Activated CD8-positive, alpha-beta memory T cell treated with anti-CD3 and anti-CD28 coated beads, Interleukin-2, amount 50 U/mL, for 4 hours (primary cell): ENCODE data around the gene TEX35.
"Not testable (repeated sequence)": the region's sequence is repeated elsewhere in the genome, so short reads cannot be mapped to it uniquely, and the experiment has no call there.

Source experiments
- DNase-seq: peaks from one replicate; pipeline ENCODE4 v3.0.0-alpha.2; 2020

The TEX35 gene

DNA sequence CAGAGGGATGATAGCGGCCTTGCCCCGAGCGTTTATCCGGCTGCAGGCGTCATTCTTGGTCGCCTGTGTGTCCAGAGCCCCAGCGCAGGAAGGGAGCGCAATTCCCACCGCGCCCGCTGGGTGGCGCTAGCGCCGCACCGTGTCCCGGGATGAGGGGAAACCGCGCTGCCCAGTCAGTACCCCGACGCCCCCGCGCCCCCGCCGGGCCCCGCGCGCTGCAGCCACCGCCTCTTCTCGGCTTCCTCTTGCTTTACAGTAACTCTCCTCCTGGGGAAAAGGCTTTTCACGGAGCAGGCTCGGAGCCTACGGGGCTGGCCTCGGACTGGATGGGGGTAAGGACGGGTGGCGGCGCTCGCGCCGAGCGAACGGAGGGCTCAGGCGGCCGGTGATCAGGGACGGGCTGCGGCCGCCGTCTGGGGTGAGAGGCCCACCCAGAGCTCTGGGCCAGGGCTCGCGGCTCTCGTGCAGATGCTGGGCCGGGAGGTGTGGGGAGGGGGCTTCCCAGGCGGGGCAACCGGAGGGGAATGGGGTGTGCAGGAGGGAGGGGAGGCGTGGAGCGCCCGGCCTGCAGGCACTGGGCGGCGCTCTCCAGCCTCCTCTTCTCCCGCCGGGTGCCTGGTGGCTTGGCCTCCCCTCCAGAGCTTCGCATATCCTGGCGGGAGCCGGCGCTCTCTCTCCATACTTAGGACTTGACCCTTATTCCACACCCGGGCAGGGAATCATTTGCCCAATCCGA, 29.8 kb downstream of the TEX35 start:
- peak; percentile 87 for DNase-seq

DNA sequence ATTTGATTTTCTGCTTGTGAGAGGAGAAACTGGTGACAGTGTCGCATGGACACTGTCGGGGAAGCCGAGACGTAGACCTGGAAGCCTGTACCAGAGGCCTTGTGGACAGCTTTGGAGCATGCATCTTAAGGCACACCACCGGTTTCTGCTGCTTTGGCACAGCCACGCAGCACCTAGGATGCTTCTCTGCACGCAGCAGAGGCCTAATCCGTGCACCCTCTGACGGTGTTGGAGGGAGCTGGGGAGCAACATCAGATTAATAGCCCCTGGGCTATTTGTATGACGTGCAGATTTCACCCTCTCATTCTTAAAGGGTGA, 30.3 kb downstream of the TEX35 start:
- DNase-seq, result no peak

DNA sequence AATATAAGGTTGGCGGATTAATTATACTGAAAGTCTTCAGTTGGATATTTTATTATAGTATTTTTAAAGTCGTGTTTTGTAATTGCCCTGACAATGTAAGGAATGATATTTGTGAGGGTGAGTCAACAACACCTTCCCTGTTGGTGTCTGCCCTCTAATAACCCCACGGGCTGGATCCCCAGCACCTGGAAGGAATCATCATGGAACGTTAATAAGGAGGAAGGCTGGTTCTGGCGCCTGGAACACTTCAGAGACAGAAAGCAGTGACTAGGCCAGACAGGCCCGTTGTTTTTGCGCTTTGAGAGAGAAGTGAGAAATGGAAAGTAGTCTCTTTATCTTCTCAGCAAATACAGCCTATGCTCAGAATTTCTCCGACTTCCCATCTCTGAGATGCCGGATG, 31.6 kb downstream of the TEX35 start:
- DNase-seq, result no peak

DNA sequence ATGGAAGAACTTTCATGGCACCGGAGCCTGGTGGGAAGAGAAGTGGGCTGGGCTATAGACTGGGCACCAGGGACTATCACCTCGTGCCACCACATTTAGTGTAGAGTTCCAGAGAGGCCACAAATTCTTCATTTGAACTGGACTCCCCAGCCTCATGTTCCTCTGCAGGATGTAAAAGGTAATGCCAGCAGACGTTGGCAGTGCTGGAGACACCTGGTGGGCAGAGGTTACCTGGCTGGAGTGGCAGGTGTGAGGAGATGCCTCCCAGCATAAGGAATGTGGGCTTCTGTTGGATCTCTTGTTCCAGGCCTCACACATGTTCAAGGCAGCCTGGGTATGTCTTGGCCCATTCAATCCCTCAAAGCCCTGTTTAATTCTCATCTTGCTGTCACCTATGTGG, 35.2 kb downstream of the TEX35 start:
- DNase-seq, result no peak

DNA sequence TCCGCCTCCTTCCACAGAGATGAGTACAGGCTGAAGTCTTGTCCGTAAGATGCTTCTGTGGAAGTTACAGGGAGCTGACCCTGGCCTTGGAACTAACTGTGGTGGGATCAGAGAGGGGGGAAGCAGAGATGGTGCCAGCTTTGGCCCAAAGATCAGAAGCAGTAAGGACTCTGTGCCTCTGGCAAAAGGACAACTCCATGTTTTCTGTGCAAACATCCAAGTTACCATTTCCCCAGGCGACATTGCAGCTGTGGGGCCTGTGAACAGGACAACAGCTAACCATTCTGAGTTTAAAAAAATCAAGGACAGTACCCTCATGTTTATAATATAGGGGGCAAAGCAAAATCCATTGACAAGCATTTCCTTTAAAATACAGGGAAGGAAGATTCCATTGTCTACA, 38.4 kb downstream of the TEX35 start:
- no peak for DNase-seq

DNA sequence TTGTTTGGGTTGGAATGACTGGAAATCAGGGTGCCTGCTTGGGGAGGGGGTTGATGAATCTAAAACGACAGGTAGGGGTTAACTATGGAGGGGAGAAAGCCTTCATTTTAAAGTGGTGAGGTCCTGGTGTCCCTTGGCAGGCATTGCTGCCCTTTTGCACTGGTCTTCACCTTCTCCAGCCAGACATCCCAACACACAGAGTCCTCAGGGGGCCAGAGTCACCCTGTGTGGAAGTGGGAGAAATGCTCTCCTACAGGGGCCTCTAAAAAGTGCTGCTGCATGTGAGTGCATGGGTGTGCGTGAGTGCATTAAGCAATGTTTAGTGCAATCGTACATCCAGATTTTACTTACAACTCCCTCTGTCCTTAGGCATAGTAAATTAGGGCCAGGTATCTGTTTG, 39.0 kb downstream of the TEX35 start:
- DNase-seq, result no peak

DNA sequence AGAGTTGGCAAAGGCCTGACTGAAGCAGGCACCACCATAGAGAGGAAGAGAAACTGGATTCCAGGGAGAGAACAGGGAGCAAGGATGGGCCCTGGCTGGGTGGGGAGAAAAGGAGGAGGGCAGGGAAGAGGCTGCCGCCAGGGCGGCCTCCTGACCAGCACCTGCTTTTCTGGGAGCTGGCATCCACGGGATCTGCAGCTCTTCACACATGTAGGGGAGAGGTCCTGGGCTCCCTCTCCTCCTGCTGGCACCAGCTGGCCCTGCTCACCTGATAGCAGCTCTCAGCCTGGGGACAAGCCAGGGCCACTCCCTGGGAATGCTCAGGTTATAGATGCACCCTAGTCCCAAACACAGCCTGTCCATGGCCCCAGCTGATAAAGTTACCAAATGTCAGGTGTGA, 39.9 kb downstream of the TEX35 start:
- DNase-seq, result no peak

DNA sequence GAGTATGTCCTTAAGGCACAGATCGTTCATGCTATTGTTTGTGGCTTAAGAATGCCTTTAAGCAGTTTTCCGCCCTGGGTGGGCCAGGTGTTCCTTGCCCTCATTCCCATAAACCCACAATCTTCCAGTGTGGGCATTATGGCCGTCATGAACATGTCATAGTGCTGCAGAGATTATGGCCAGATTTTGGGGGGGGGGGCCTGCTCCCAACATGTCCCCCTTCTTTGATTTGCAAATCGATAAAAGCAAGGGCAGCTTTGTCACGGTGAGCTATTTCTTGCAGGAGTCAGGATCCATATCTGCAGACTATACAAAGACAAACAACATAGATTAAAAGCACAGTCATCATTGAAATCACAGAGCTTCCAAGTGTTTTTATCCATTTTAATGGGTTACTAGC, 41.4 kb downstream of the TEX35 start:
- not testable (repeated sequence) for DNase-seq

DNA sequence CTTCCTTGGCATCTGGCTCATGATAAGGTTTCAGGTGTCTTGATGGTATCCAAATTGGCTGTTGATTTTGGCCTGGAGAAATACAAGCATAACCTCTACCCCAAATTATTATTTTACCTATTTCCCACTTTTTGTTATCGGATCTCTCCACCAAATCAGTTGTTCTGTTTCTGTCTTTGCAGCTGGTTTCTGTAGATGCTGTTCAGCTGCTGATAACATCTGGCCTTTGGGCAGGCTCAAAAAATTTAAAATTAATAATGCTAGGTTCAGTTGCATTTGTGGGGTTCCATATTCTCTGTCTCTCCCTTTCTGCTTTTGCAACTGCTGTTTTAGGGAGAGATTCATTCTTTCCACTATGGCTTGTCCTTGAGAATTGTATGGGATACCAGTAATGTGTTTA, 42.7 kb downstream of the TEX35 start:
- DNase-seq, result not testable (repeated sequence)

DNA sequence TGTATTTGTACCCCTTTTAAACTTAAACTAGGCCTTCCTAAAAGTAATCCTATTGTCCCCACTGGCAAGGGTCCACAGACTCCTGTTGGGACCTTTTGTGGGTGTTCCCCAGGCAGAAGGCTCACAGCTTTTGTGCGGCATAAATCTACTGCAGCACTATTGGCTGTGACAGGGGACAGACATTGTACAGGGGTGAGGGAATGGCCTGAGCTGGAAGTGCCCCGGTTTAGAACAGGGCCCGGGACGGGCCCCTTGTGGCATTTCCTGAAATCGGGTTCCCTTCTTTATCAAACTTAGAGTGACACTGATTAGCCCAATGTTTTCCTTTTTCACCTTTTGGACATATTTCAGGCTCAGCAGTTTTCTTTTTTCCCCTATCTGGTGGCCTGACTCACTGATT, 45.9 kb downstream of the TEX35 start:
- DNase-seq, result not testable (repeated sequence)

DNA sequence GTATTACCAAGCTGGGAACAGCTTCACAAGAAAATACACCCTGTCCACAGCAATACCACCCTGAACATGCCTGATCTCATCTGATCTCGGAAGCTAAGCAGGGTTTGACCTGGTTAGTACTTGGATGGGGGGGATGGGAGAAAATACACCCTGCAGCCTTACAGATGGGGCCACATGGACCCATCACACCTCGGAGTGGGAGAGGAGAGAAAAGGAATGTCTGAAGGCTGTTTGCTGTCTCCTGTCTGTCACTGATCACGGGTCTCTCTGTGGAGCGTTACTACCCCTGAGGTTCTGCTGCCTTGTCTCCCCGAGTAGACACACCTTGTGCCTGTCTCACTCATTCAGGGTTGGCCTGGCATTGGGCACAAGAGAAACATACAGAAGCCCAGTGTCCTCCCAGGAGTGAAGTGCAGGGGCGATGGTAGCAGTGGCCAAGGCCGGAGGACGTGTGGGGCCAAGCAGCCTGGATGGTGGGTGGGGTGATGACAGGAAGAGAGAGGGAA, 48.0 kb downstream of the TEX35 start:
- no peak for DNase-seq

DNA sequence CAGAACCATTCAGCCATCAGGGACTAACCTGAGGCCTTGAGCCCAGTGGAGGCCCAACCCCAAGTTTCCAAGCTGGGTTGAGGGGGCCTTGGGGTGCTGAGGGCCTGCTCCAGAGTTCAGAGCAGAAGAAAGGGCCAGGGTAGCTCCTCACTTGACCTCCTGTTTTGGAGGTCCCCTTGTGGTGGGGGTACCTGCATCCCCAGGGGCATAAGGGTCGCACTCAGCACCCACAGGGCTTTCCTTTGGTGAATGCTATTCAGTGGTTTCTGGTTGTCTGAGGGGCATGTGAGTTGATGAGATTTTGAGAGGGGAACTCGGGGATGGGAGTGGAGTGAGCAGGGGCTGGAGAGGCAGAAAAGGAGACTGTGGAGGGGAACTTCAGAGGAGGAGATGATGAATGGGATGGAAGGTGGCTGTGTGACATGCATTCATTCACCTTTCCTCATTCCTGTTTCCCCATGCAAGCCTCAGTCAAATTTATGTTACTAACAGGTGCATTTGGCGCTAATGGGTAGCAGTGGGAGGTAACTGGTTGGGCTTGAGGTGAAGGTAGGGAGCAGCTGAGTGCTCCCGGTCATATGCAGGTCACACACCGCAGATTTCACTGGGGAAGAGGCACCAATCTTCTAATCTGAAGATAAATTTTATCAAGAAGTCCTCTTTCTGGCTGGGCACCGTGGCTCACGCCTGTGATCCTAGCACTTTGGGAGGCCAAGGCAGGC, 50.4 kb downstream of the TEX35 start:
- no peak for DNase-seq

DNA sequence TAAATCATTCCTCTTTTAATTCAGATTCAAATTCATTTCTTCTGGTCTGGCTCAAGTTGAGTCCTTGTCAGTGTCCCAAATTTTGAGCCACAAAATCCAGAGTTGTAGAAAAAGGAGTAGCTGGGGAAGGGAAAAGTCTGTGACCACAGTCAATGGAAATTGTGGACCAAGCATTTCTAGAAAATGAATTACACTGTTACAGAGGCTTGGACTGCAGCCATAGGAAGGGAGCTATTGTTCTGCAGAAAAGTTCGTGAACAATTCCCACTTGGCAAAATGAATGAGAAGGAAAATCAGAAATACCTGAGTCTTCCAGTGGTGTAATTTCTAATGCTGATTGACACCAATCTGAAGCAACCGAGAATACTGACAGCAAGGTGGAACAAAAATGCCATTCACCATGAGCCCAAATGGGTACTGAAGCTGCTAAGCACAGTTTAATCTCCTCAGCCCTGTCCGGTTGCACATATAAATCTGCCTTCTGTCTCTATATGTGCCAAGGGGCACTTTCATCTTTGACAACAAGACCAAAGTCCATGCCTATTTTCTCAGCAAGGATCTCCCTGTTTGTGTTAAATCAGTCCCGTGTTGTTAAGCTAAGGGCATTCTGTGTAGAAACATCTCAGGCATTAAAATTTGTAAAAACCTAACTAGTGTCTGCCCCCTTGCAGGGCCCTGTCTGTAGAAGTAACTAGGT, 51.3 kb downstream of the TEX35 start:
- no peak for DNase-seq

DNA sequence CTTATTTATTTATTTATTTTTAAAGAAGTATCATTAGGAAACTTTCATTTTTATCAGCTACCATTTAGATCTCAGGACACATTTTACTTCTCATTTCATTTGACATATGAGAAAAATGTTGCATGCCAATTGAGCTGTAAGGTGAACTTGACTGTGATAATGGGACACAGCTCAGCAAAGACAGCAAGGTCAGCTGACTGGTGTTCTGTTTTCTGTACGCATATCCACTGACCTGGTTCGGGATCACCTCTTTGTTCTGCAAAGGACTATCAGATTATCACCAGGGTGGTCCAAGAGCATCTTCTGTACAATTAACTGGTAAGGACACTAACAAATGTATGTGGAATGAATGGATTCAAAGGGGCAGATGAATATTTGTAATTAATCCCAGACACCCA, 51.9 kb downstream of the TEX35 start:
- no peak for DNase-seq

DNA sequence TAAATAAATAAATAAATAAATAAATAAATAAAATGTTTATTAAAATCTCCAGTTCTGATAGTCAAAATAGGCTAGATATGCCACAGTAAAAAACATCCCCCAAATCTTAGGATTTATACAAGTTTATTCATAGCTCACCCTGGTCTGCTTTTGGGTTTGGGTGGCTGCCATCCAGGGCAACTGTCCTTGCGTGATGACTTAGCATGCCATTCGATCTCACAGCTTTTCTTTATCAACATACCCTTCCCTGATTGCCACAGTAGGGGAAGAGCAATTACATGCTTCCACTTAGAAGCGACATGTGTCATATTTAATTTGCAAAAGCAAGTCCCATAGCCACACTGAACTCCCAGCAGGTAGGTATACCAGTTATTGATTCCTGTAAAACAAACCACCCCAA, 52.7 kb downstream of the TEX35 start:
- DNase-seq, result no peak

DNA sequence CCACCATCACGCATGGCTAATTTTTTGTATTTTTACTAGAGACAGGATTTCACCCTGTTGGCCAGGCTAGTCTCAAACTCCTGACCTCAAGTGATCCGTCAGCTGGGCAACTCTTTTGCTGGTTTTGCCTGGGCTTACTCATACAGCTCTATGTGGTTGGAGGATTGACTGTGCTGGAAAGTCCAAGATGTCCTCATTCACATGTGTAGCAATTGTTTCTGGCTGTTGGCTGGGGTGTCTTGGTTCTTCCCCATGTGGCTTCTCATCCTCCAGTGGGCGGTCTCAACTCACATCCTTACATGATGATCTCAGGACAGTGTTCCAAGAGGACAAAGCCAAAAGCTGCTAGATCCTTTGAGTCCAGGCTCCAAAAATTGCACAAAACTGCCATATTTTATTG, 53.3 kb downstream of the TEX35 start:
- no peak for DNase-seq

DNA sequence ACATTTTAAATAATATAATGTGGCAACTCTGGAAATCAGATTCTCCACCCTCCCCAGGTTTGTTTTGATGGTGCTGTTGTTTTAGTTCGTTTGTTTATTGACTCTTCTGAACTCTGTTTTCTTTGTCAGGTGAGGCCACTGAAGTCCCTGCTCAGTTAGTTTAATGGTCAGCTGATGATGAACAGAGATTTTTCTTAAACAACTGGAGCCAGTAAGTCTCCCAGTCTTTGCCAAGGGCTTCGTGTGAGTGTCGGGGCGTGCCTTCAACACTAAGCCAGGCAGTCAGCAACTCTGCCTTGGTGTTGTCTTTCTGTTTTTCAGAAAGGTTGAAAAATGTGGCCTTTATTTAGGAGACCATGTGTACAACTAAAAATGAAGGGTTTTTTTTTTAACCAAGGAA, 58.9 kb downstream of the TEX35 start:
- DNase-seq, result no peak
